ENCODE measurements around the gene EMD.
A peak's percentile ranks its signal among the peaks of the same experiment; 100 is the strongest.
"Not testable (repeated sequence)": the region's sequence is repeated elsewhere in the genome, so short reads cannot be mapped to it uniquely, and the experiment has no call there.

The EMD gene

DNA sequence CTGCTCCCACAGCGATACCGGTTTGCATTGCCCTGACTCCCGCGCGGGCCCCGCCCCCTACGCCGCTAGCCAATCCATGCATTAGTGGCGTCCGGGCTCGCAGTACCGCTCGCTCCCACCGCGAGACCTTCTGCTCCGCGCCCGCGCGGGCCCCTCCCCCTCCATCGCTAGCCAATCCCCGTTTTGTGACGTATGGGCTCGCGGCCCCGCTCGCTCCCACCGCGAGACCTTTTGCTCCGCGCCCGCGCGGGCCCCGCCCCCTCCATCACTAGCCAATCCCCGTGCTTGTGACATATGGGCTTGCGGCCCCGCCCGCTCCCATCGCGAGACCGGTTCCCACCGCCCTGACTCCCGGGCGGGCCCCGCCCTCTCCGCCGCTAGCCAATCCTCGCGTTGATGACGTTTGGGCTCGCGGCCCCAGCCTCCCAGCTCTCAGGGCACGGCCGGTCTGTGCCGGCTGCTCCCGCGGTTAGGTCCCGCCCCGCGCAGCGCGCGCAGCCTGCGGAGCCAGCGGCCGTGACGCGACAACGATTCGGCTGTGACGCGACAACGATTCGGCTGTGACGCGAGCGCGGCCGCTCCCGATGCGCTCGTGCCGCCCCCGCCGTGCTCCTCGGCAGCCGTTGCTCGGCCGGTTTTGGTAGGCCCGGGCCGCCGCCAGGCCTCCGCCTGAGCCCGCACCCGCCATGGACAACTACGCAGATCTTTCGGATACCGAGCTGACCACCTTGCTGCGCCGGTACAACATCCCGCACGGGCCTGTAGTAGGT, at the start of gene EMD:
Gene EMD (plus strand): TSS at position 497 of the 770 bp plus-strand sequence. CDS start 190 bp downstream, at position 687.
- Histone ChIP-seq H3K27me3 (ENCODE audit: control insufficient read depth in 1 of 2, insufficient read depth in 2 of 2, low read length in 2 of 2) (no peaks in the 10 kb centered on the region), H3K9me3 (ENCODE audit: low read length) (no peaks in the 10 kb centered on the region), H3K27ac (ENCODE audit: low read depth, low read length) (peak within 1 kb of the TSS; percentile 73), H3K9ac (ENCODE audit: low read length) (peak within 1 kb of the TSS; percentile 88), H3K4me3 (ENCODE audit: low read depth in 1 of 2, low read length in 2 of 2) (peak within 1 kb of the TSS; percentile 60 to 75), H3K4me1 (ENCODE audit: insufficient read depth, low read length) (peaks cover 18% of the 10 kb centered on the region), H3K36me3 (ENCODE audit: insufficient read depth, low read length) (no peaks in the 10 kb centered on the region)

DNA sequence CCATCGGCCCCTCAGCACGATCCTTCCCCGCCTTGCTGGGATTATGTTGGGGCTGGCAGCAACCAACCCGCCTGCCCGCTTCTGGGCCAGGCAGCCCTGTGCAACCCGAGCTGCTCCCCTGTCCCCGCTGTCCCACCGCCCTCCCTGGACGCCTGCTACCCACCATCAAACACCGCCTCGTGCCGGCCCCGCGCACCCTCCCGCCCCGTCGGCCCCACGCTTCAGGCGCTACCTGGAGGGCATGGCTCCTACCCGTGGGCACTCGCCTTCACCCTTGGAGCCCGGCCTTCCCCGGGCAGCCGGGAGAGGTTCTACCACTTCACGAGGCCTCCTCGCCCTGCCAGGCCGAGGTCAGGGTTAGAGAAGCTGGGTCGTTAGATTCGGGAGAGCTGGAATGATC, 46.5 kb upstream of the EMD start:
- no peaks in the 10 kb centered on the region for H3K9me3 ChIP-seq (ENCODE audit: low read length)
- H3K36me3 ChIP-seq (ENCODE audit: insufficient read depth, low read length), result no peaks in the 10 kb centered on the region
- H3K9ac ChIP-seq (ENCODE audit: low read length), result no peak overlapping the region
- H3K4me3 ChIP-seq (ENCODE audit: low read depth in 1 of 2, low read length in 2 of 2), result no peak overlapping the region
- no peak overlapping the region for H3K27ac ChIP-seq (ENCODE audit: low read depth, low read length)
- H3K27me3 ChIP-seq (ENCODE audit: control insufficient read depth in 1 of 2, insufficient read depth in 2 of 2, low read length in 2 of 2), result peaks cover 0 to 9% of the 10 kb centered on the region in 2 donors
- no peaks in the 10 kb centered on the region for H3K4me1 ChIP-seq (ENCODE audit: insufficient read depth, low read length)

DNA sequence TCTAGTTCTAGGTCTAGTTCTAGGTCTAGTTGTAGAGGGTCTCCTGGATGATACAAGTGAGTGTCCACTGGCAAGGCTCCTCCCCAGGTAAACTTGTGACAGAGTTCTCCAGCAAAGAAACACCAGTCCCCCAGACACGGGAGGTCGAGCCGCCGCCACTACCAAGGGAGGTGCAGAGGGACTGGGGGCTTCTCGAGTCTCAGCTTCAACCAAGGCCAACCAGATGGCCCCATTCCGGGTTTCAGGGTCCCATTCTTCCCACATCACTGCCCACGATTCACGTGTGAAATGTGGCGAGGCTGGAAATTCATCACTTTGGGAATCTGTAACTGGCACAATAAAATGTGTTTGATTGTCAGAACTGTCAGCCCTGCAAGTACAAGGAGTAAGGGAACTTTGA, 46.0 kb upstream of the EMD start:
- no peak overlapping the region for H3K27ac ChIP-seq (ENCODE audit: low read depth, low read length)
- no peaks in the 10 kb centered on the region for H3K9me3 ChIP-seq (ENCODE audit: low read length)
- H3K9ac ChIP-seq (ENCODE audit: low read length), result no peak overlapping the region
- H3K4me3 ChIP-seq (ENCODE audit: low read depth in 1 of 2, low read length in 2 of 2), result no peak overlapping the region
- H3K27me3 ChIP-seq (ENCODE audit: control insufficient read depth in 1 of 2, insufficient read depth in 2 of 2, low read length in 2 of 2), result peaks cover 0 to 9% of the 10 kb centered on the region in 2 donors
- H3K4me1 ChIP-seq (ENCODE audit: insufficient read depth, low read length), result no peaks in the 10 kb centered on the region
- no peaks in the 10 kb centered on the region for H3K36me3 ChIP-seq (ENCODE audit: insufficient read depth, low read length)

DNA sequence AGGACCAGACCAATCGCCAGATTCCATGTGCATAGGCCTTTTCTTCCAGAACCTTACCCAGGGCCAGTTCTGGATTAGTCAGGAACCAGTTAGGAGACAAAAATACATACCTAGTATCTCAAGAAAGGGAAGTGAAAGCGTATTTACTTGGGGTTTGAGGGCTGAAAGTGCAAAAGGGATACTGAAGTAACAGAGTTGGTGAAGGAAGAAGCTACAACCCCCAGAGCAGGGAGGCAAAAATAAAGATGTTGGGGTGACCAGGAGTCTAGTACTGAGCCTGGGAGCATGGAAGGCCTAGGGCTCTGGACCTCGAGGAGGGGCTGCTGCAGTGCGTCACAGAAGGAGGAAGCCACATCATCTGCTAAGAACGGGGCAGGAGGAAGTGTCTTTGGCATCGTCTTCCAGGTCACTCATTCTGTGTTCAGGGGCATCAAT, 45.2 kb upstream of the EMD start:
- no peak overlapping the region for H3K4me3 ChIP-seq (ENCODE audit: low read depth in 1 of 2, low read length in 2 of 2)
- no peaks in the 10 kb centered on the region for H3K36me3 ChIP-seq (ENCODE audit: insufficient read depth, low read length)
- no peak overlapping the region for H3K9ac ChIP-seq (ENCODE audit: low read length)
- H3K9me3 ChIP-seq (ENCODE audit: low read length), result no peaks in the 10 kb centered on the region
- H3K27ac ChIP-seq (ENCODE audit: low read depth, low read length), result no peak overlapping the region
- H3K4me1 ChIP-seq (ENCODE audit: insufficient read depth, low read length), result no peaks in the 10 kb centered on the region
- H3K27me3 ChIP-seq (ENCODE audit: control insufficient read depth in 1 of 2, insufficient read depth in 2 of 2, low read length in 2 of 2), result peaks cover 0 to 9% of the 10 kb centered on the region in 2 donors

DNA sequence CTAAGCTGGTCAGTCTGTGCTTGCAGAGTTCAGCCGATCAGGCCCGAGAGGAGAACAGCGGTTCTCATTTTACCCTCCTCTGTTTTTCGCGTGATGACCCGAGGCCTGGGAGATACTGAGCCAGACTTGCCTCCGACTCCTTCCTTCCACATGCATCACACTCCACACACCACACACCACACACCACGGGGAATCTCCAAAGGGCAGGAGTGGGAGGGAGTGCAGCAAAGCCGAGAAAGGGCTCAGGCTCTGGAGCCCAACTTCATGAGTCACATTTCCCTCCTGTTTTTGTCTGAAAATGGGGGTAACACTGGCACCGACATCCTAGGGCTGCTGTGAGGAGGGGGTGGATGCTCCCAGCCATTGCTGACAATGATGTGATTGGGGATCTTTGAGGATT, 44.6 kb upstream of the EMD start:
- Histone ChIP-seq H3K4me1 (ENCODE audit: insufficient read depth, low read length) (no peaks in the 10 kb centered on the region), H3K36me3 (ENCODE audit: insufficient read depth, low read length) (no peaks in the 10 kb centered on the region), H3K9ac (ENCODE audit: low read length) (no peak overlapping the region), H3K27me3 (ENCODE audit: control insufficient read depth in 1 of 2, insufficient read depth in 2 of 2, low read length in 2 of 2) (peaks cover 0 to 9% of the 10 kb centered on the region in 2 donors), H3K4me3 (ENCODE audit: low read depth in 1 of 2, low read length in 2 of 2) (no peak overlapping the region), H3K9me3 (ENCODE audit: low read length) (no peaks in the 10 kb centered on the region), H3K27ac (ENCODE audit: low read depth, low read length) (no peak overlapping the region)

- H3K27ac ChIP-seq (ENCODE audit: low read depth, low read length); H3K4me3 ChIP-seq (ENCODE audit: low read depth in 1 of 2, low read length in 2 of 2); H3K4me1 ChIP-seq (ENCODE audit: insufficient read depth, low read length); H3K36me3 ChIP-seq (ENCODE audit: insufficient read depth, low read length); H3K9ac ChIP-seq (ENCODE audit: low read length); H3K9me3 ChIP-seq (ENCODE audit: low read length); H3K27me3 ChIP-seq (ENCODE audit: control insufficient read depth in 1 of 2, insufficient read depth in 2 of 2, low read length in 2 of 2): not testable (repeated sequence)
Measured at GRCh38 chrX:154341399-154342298, 37.4 kb upstream of the EMD start.

DNA sequence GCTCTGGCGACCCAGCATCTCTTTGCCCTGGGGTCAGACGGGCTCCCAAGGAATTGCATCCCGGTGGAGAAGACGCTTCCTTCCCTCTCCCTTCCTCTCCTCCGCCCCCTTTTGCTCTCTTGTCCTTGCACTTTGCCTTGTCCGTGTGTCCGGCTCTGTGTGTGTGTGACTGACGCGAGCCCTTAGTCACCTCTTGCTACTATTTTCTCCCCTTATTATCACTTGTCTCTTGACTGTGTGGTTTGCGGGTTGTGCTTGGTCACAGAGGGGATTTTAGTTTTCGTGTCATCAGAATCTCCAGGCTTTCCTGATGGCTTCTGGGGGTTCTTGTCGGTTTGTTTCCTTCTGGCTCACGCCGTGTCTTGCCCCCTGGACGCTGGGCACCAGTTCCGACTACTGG, 36.0 kb upstream of the EMD start:
- H3K27me3 ChIP-seq (ENCODE audit: control insufficient read depth in 1 of 2, insufficient read depth in 2 of 2, low read length in 2 of 2); H3K36me3 ChIP-seq (ENCODE audit: insufficient read depth, low read length); H3K4me3 ChIP-seq (ENCODE audit: low read depth in 1 of 2, low read length in 2 of 2); H3K27ac ChIP-seq (ENCODE audit: low read depth, low read length); H3K4me1 ChIP-seq (ENCODE audit: insufficient read depth, low read length); H3K9ac ChIP-seq (ENCODE audit: low read length); H3K9me3 ChIP-seq (ENCODE audit: low read length): not testable (repeated sequence)

- not testable (repeated sequence) for H3K9me3 ChIP-seq (ENCODE audit: low read length); H3K27ac ChIP-seq (ENCODE audit: low read depth, low read length); H3K9ac ChIP-seq (ENCODE audit: low read length); H3K27me3 ChIP-seq (ENCODE audit: control insufficient read depth in 1 of 2, insufficient read depth in 2 of 2, low read length in 2 of 2); H3K4me3 ChIP-seq (ENCODE audit: low read depth in 1 of 2, low read length in 2 of 2); H3K36me3 ChIP-seq (ENCODE audit: insufficient read depth, low read length); H3K4me1 ChIP-seq (ENCODE audit: insufficient read depth, low read length)
Measured at GRCh38 chrX:154343620-154344019, 35.5 kb upstream of the EMD start.

GRCh38 chrX:154348114-154348531, 31.0 kb upstream of the EMD start:
- no peak overlapping the region for H3K27ac ChIP-seq (ENCODE audit: low read depth, low read length)
- H3K9me3 ChIP-seq (ENCODE audit: low read length), result no peaks in the 10 kb centered on the region
- H3K36me3 ChIP-seq (ENCODE audit: insufficient read depth, low read length), result peaks cover 44% of the 10 kb centered on the region
- no peak overlapping the region for H3K9ac ChIP-seq (ENCODE audit: low read length)
- no peak overlapping the region for H3K4me3 ChIP-seq (ENCODE audit: low read depth in 1 of 2, low read length in 2 of 2)
- no peaks in the 10 kb centered on the region for H3K4me1 ChIP-seq (ENCODE audit: insufficient read depth, low read length)
- peaks cover 0 to 6% of the 10 kb centered on the region in 2 donors for H3K27me3 ChIP-seq (ENCODE audit: control insufficient read depth in 1 of 2, insufficient read depth in 2 of 2, low read length in 2 of 2)

- Histone ChIP-seq H3K36me3 (ENCODE audit: insufficient read depth, low read length) (peaks cover 51% of the 10 kb centered on the region), H3K27ac (ENCODE audit: low read depth, low read length) (no peak overlapping the region)
Measured at GRCh38 chrX:154348646-154349358, 30.3 kb upstream of the EMD start.

DNA sequence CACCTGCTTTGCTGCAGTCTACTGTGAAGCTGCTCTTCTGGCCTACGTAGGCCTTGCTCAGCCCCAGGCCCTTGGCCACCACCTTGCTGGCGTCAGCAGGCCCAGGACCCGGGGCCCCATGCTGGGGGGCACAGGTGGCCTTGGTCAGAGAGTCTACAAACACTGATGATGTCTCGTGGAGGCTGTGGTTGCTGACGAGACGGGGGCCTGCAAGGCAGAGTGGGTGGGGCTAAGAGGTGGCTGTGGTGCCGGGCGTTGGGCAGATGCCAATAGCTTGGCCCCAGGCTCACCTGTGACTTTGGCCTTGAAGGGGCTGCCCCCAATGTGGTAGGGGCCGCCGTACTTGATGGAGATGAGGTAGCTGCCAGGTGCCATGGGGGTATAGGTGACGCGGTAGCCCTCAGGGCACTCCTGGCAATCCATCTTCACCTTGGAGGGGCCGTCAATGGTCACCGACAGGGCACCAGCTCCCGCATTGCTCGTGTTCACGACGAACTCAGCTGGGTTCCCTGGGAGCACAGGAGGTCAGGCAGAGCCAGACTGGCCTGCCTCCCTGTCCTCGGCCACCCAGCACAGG, 29.6 kb upstream of the EMD start:
- H3K4me3 ChIP-seq (ENCODE audit: low read depth in 1 of 2, low read length in 2 of 2), result no peak overlapping the region
- peaks cover 0 to 6% of the 10 kb centered on the region in 2 donors for H3K27me3 ChIP-seq (ENCODE audit: control insufficient read depth in 1 of 2, insufficient read depth in 2 of 2, low read length in 2 of 2)
- H3K36me3 ChIP-seq (ENCODE audit: insufficient read depth, low read length), result peaks cover 57% of the 10 kb centered on the region
- H3K9ac ChIP-seq (ENCODE audit: low read length), result no peak overlapping the region
- H3K27ac ChIP-seq (ENCODE audit: low read depth, low read length), result no peak overlapping the region
- no peaks in the 10 kb centered on the region for H3K9me3 ChIP-seq (ENCODE audit: low read length)
- no peaks in the 10 kb centered on the region for H3K4me1 ChIP-seq (ENCODE audit: insufficient read depth, low read length)

More at GRCh38 chrX:154348646-154349358, 30.3 kb upstream of the EMD start:
- H3K9ac ChIP-seq (ENCODE audit: low read length), result no peak overlapping the region
- no peak overlapping the region for H3K4me3 ChIP-seq (ENCODE audit: low read depth in 1 of 2, low read length in 2 of 2)
- no peaks in the 10 kb centered on the region for H3K9me3 ChIP-seq (ENCODE audit: low read length)
- no peaks in the 10 kb centered on the region for H3K4me1 ChIP-seq (ENCODE audit: insufficient read depth, low read length)
- peaks cover 0 to 6% of the 10 kb centered on the region in 2 donors for H3K27me3 ChIP-seq (ENCODE audit: control insufficient read depth in 1 of 2, insufficient read depth in 2 of 2, low read length in 2 of 2)
